HepG2 (cell line): ENCODE results near the gene PARP16. TPM values are rescaled to one million over a fixed set of nuclear protein-coding genes. Genes with fewer than 3 reads are reported as not detected.
"Not testable (repeated sequence)": the region's sequence is repeated elsewhere in the genome, so short reads cannot be mapped to it uniquely, and the experiment has no call there.

ENCODE experiments used
- ATAC-seq: fragments of 200-7000 bp; cut with Tn5 transposase; 3 replicates; pipeline ENCODE4 v1.9.1; 2020; ENCODE audit warnings: mild to moderate bottlenecking, moderate library complexity
- BruUV-seq: library from RNA; stranded (reverse); fragments of 400-500 nt; replicated peaks from 2 replicates; lab custom pipeline; 2021; lab: Mats Ljungman, UMichigan
- CTCF ChIA-PET: fragments of 300-600 bp; formaldehyde crosslinking; extraction: SDS; loops from one replicate; lab custom pipeline; 2021; ENCODE audit warnings: low total read pairs, inconsistent platforms, low intra/inter-chr PET ratio; lab: Yijun Ruan, JAX
- POLR2A ChIA-PET: fragments of 350-600 bp; sonication (Branson Sonifier 250); formaldehyde crosslinking; loops from one replicate; lab custom pipeline; 2020; ENCODE audit warnings: antibody characterized with exemption, inconsistent platforms; lab: Yijun Ruan, JAX
- DNase-seq: peaks from one replicate; pipeline ENCODE4 v3.0.0-alpha.2; 2015; ENCODE audit warnings: low spot score
- FAIRE-seq: peaks from 3 replicates; lab custom pipeline; 2011; peaks lifted over from hg19 to GRCh38; lab: Jason Lieb, UNC
- H2AFZ ChIP-seq: one replicate; pipeline ENCODE4 v1.6.1; 2011; ENCODE audit warnings: low read length, inconsistent platforms
- H3K27ac ChIP-seq: fragments of 300-600 bp; 3 replicates; pipeline ENCODE4 v1.8.0; 2011; ENCODE audit warnings: mixed run types, mild to moderate bottlenecking, mixed read lengths, low read length, inconsistent platforms; ENCODE audit not compliant: insufficient read depth; ENCODE audit errors: extremely low read length
- H3K27me3 ChIP-seq, 2 experiments: fragments of 200-600 bp in 1 of 2; 2 replicates in 1 of 2; 3 replicates in 1 of 2; pipeline versions ENCODE4 v1.6.0 to v1.8.0; 2011; ENCODE audit warnings: low read length in 2 of 2, mild to moderate bottlenecking in 2 of 2, moderate library complexity in 2 of 2, inconsistent platforms in 1 of 2; ENCODE audit not compliant: insufficient read depth in 2 of 2, control insufficient read depth in 1 of 2
- H3K36me3 ChIP-seq, 2 experiments: fragments of 200-600 bp in 1 of 2; replicated peaks in 1 of 2; 2 replicates in 1 of 2; 3 replicates in 1 of 2; pipeline versions ENCODE4 v1.5.1 to v1.8.0; 2011; ENCODE audit warnings: low read length in 2 of 2, inconsistent platforms in 1 of 2; ENCODE audit not compliant: insufficient read depth in 2 of 2, control insufficient read depth in 1 of 2
- H3K4me1 ChIP-seq: 2 replicates; pipeline ENCODE4 v1.5.1; 2012; ENCODE audit warnings: low read length, inconsistent platforms; ENCODE audit not compliant: insufficient read depth
- H3K4me2 ChIP-seq: 2 replicates; pipeline ENCODE4 v1.6.0; 2011; ENCODE audit warnings: low read depth, low read length, inconsistent platforms
- H3K4me3 ChIP-seq, 3 experiments: fragments of 200-600 bp in 1 of 3; sonication (generic), shearing (Covaris generic) in 1 of 3; replicated peaks in 1 of 3; 2 replicates each; pipeline ENCODE4 v1.5.1; 2011 to 2016; ENCODE audit warnings: low read length in 3 of 3, inconsistent platforms in 2 of 3, low read depth in 2 of 3, mild to moderate bottlenecking in 2 of 3, control low read depth in 1 of 3, mixed read lengths in 1 of 3; ENCODE audit not compliant: insufficient read depth in 1 of 3
- H3K79me2 ChIP-seq: one replicate; pipeline ENCODE4 v1.6.1; 2011; ENCODE audit warnings: low read length, inconsistent platforms; ENCODE audit not compliant: insufficient read depth
- H3K9ac ChIP-seq: 2 replicates; pipeline ENCODE4 v1.6.0; 2011; ENCODE audit warnings: mild to moderate bottlenecking, low read depth, low read length, inconsistent platforms; ENCODE audit not compliant: insufficient read depth
- H3K9me3 ChIP-seq: 2 replicates; pipeline ENCODE4 v1.5.1; 2012; ENCODE audit warnings: mild to moderate bottlenecking, low read length
- H4K20me1 ChIP-seq: 2 replicates; pipeline ENCODE4 v1.6.0; 2011; ENCODE audit warnings: inconsistent platforms, mild to moderate bottlenecking, low read length, moderate library complexity; ENCODE audit not compliant: insufficient read depth
- ELF4 ChIP-seq: sonication (generic); formaldehyde crosslinking; IDR thresholded peaks from 2 replicates; pipeline ENCODE4 v1.5.0; 2020; ENCODE audit warnings: missing genetic modification reagents, mild to moderate bottlenecking, moderate library complexity, borderline replicate concordance
- GTF3A ChIP-seq: sonication (generic); formaldehyde crosslinking; conservative IDR thresholded peaks from 2 replicates; pipeline ENCODE4 v1.4.0; 2020; ENCODE audit warnings: mild to moderate bottlenecking, missing genetic modification reagents
- IRF9 ChIP-seq: sonication (generic); formaldehyde crosslinking; IDR thresholded peaks from 2 replicates; pipeline ENCODE4 v1.8.0; 2022; ENCODE audit warnings: missing genetic modification reagents, mild to moderate bottlenecking, borderline replicate concordance
- PLRG1 ChIP-seq: fragments of 450-650 bp; conservative IDR thresholded peaks from 2 replicates; pipeline ENCODE4 v1.6.1; 2016
- SP5 ChIP-seq: IDR thresholded peaks from 2 replicates; pipeline ENCODE4 v1.6.1; 2016; ENCODE audit warnings: low read depth, borderline replicate concordance
- TRAFD1 ChIP-seq: sonication (generic); formaldehyde crosslinking; IDR thresholded peaks from 2 replicates; pipeline ENCODE4 v1.5.1; 2020; ENCODE audit warnings: missing genetic modification reagents, mild to moderate bottlenecking, borderline replicate concordance
- ZNF264 ChIP-seq: sonication (generic); formaldehyde crosslinking; IDR thresholded peaks from 2 replicates; pipeline ENCODE4 v1.4.0; 2020; ENCODE audit warnings: missing genetic modification reagents
- ZNF7 ChIP-seq: IDR thresholded peaks from 2 replicates; pipeline ENCODE4 v1.6.1; 2016; ENCODE audit warnings: missing biosample characterization, missing genetic modification reagents
- ZNF768 ChIP-seq: sonication (generic); formaldehyde crosslinking; IDR thresholded peaks from 2 replicates; pipeline ENCODE4 v1.4.0; 2020; ENCODE audit warnings: missing genetic modification reagents
- ZNF780A ChIP-seq: sonication (generic); formaldehyde crosslinking; IDR thresholded peaks from 2 replicates; pipeline ENCODE4 v1.8.0; 2022; ENCODE audit warnings: mild to moderate bottlenecking, missing genetic modification reagents, moderate library complexity
- ZNF839 ChIP-seq: sonication (generic); formaldehyde crosslinking; IDR thresholded peaks from 2 replicates; pipeline ENCODE4 v1.4.0; 2020; ENCODE audit warnings: missing genetic modification reagents, mild to moderate bottlenecking, borderline replicate concordance
- WGBS: methylation state at CpG from one replicate; pipeline ENCODE4 v1.1.6; 2017; ENCODE audit warnings: low lambda C conversion rate; 5-methylcytosine and 5-hydroxymethylcytosine counted together
- in situ Hi-C: cut with HindIII; loops from 2 replicates; pipeline ENCODE4 v1.10.0; 2017; ENCODE audit warnings: low pct_unique_long_range_greater_than_20kb; ENCODE audit not compliant: extremely low pct_ligation_motif_present
- intact Hi-C: fragments of 100-400 bp; cut with micrococcal nuclease; formaldehyde crosslinking; loops from one replicate; pipeline ENCODE4 v1.10.0; 2022; ENCODE audit not compliant: unreplicated experiment
- polyA plus RNA-seq, 8 experiments: library from polyadenylated mRNA; depleted of rRNA in 3 of 8; stranded (reverse) in 7 of 8; unstranded in 1 of 8; fragments of >200 nt; fragmentation: Illumina TruSeq in 4 of 8; extraction: Trizol in 4 of 8; gene quantifications; 2 replicates each; pipeline versions ENCODE4 v1.2.1 to v1.2.3, GENCODE V29; 2011 to 2016; ENCODE audit warnings: low read depth in 4 of 8, missing spikeins in 1 of 8, mixed read lengths in 1 of 8; ENCODE audit not compliant: insufficient read depth in 1 of 8
- total RNA-seq, 5 experiments: library from RNA; depleted of rRNA; stranded (reverse); fragments of >200 nt; fragmentation: Illumina TruSeq; extraction: Trizol; gene quantifications; 2 replicates each; pipeline ENCODE4 v1.2.3, GENCODE V29; 2016; ENCODE audit warnings: low read depth in 1 of 5
- TF ChIP-seq, protein P1 (sequence below): sonication (generic); formaldehyde crosslinking; conservative IDR thresholded peaks from 2 replicates; pipeline ENCODE4 v1.8.1; 2023; ENCODE audit warnings: missing genetic modification reagents

PARP16 gene
- total and polyA plus RNA-seq, 2 of the 13 experiments (the other 11 are each of a cell fraction or from before 2014, with no cell fraction given): 6.8 to 7.6 TPM

DNA sequence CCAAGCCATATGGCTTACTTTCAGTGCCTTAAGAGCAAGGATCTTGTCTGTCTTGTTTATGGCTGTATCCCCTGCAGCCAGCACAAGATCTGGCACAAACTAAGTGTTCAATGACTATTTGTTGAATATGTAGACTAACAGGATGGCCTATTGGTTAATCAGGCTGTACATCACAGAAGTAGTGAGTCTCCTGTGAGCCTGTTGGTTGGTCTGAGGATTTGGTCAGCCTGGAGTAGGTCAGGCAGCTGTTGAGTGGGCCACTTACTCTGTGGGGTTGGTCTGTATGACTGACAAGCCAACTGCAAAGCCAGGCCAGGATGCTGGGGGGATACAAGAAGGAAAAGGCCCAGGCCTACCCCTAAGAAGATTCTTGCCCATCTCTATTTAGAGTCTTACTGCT lies 42.0 kb downstream of the PARP16 start:
- Histone ChIP-seq H3K27me3 (no peaks in the 10 kb centered on the region), H3K4me3 (no peak overlapping the region), H2AFZ (no peak overlapping the region), H3K79me2 (no peaks in the 10 kb centered on the region), H3K9ac (peak overlapping the region; percentile 60; the same call in 1 of the 2 replicates), H3K4me1 (peaks cover 56% of the 10 kb centered on the region), H3K9me3 (no peaks in the 10 kb centered on the region), H3K27ac (no peak overlapping the region), H3K36me3 (no peaks in the 10 kb centered on the region), H4K20me1 (no peaks in the 10 kb centered on the region), H3K4me2 (peak overlapping the region; percentile 75)
- intact Hi-C loops: no loop called here
- CTCF ChIA-PET: no interaction called here
- DNase-seq: no peak
- BruUV-seq: no TSS peak
- TF ChIP-seq ZNF264 (no peak), ELF4 (CRISPR knock-in tag) (no peak), IRF9 (CRISPR knock-in tag) (no peak), ZNF768 (no peak), TRAFD1 (CRISPR knock-in tag) (no peak), GTF3A (CRISPR knock-in tag) (no peak), ZNF780A (CRISPR knock-in tag) (no peak), ZNF839 (CRISPR knock-in tag) (no peak), SP5 (CRISPR knock-in tag) (no peak), PLRG1 (no peak), ZNF7 (no peak)
- TF ChIP-seq, protein P1, sequence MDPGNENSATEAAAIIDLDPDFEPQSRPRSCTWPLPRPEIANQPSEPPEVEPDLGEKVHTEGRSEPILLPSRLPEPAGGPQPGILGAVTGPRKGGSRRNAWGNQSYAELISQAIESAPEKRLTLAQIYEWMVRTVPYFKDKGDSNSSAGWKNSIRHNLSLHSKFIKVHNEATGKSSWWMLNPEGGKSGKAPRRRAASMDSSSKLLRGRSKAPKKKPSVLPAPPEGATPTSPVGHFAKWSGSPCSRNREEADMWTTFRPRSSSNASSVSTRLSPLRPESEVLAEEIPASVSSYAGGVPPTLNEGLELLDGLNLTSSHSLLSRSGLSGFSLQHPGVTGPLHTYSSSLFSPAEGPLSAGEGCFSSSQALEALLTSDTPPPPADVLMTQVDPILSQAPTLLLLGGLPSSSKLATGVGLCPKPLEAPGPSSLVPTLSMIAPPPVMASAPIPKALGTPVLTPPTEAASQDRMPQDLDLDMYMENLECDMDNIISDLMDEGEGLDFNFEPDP (CRISPR knock-in tag): no peak
- in situ Hi-C loops: no loop called here
- POLR2A ChIA-PET: interaction anchor here (0.6 to 1.8 kb wide), 4 partner anchors 27 to 60 kb away, joined by 3 to 20 read pairs (median 11); partner anchors contain the start of gene RNU5B-1
- no peak for FAIRE-seq
- no peak; the same call in 2 of the 3 replicates for ATAC-seq

GRCh38 chr15:65236443-65236842 lies 50.2 kb downstream of the PARP16 start:
- H3K36me3 ChIP-seq, H3K9ac ChIP-seq, FAIRE-seq, H3K4me2 ChIP-seq, BruUV-seq, H2AFZ ChIP-seq, DNase-seq, ATAC-seq, H3K27ac ChIP-seq, POLR2A ChIA-PET, H3K79me2 ChIP-seq, H4K20me1 ChIP-seq, H3K27me3 ChIP-seq, CTCF ChIA-PET, intact Hi-C loops, in situ Hi-C loops, H3K4me3 ChIP-seq, H3K9me3 ChIP-seq: not testable (repeated sequence)
- WGBS: 74% methylated on average over 8 of the region's 8 CpGs
- H3K4me1 ChIP-seq: peaks cover 17% of the 10 kb centered on the region
